Activated CD8-positive, alpha-beta T cell treated with anti-CD3 and anti-CD28 coated beads for 36 hours (primary cell): Measurements from ENCODE around the gene IFI27L1. TPM values are rescaled to one million over a fixed set of nuclear protein-coding genes. Genes with fewer than 3 reads are reported as not detected.

ENCODE experiments used
- ATAC-seq: fragments of 200-7000 bp; cut with Tn5 transposase; one replicate; pipeline ENCODE4 v1.10.0; 2021; ENCODE audit warnings: mild to moderate bottlenecking, moderate library complexity
- CTCF ChIA-PET: fragments of 350-600 bp; sonication (Branson Sonifier 250); formaldehyde crosslinking; loops from one replicate; lab custom pipeline; 2021; ENCODE audit warnings: antibody characterized with exemption; lab: Charles Lee
- POLR2A ChIA-PET: fragments of 350-600 bp; sonication (Branson Sonifier 250); formaldehyde crosslinking; loops from one replicate; lab custom pipeline; 2021; ENCODE audit warnings: antibody characterized with exemption; lab: Charles Lee
- DNase-seq: peaks from one replicate; pipeline ENCODE4 v3.0.0-alpha.2; 2020
- H3K27ac Mint-ChIP-seq: one replicate; pipeline ENCODE4 v1.8.0; 2021; ENCODE audit warnings: mild to moderate bottlenecking, mixed read lengths
- H3K27me3 Mint-ChIP-seq: one replicate; pipeline ENCODE4 v1.8.0; 2021; ENCODE audit warnings: mixed read lengths
- H3K36me3 Mint-ChIP-seq: one replicate; pipeline ENCODE4 v1.8.0; 2021; ENCODE audit warnings: low read depth, mixed read lengths
- H3K4me1 Mint-ChIP-seq: one replicate; pipeline ENCODE4 v1.8.0; 2021; ENCODE audit warnings: low read depth, mixed read lengths
- H3K4me3 Mint-ChIP-seq: one replicate; pipeline ENCODE4 v1.8.0; 2021; ENCODE audit warnings: mild to moderate bottlenecking, moderate library complexity, mixed read lengths
- H3K9me3 Mint-ChIP-seq: one replicate; pipeline ENCODE4 v1.8.0; 2021; ENCODE audit warnings: mixed read lengths
- intact Hi-C: fragments of 100-400 bp; cut with micrococcal nuclease; formaldehyde crosslinking; loops from one replicate; pipeline ENCODE4 v1.10.0; 2022
- total RNA-seq, 2 experiments: library from RNA; stranded (reverse); gene quantifications; one replicate each; pipeline ENCODE4 v1.2.3, GENCODE V29; 2021
- TF ChIP-seq, protein P1 (sequence below): fragments of 200-600 bp; IDR thresholded peaks from one replicate; pipeline ENCODE4 v1.8.0; 2022; ENCODE audit warnings: antibody characterized with exemption, mild to moderate bottlenecking

Gene IFI27L1
- total RNA-seq, 2 experiments from 2014 or later = 21.9 to 23.3 TPM

DNA sequence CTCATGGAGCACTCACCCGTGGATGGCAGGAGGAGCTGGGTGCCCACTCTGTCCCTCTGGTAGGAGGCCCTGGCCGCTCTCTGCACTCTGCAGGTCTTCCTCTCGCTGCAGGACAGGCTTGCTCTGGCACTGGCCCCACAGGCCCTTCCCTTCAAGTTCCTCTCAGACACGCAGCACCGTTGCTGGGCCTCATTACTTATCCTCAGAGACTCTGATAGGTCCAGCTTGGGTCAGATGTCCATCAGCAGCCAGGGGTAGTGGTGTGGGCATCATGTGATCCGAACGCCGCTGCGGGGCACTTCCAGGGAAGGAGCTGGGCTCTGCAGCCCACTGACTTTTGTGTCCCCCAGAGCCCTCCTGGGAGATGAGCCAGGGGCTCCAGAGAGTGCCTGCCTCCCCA is 43.2 kb upstream of the IFI27L1 start:
- peaks cover 4% of the 10 kb centered on the region for H3K4me1 Mint-ChIP-seq
- ATAC-seq (no peak), DNase-seq (no peak)
- no peak overlapping the region for H3K27ac Mint-ChIP-seq
- TF ChIP-seq, protein P1, sequence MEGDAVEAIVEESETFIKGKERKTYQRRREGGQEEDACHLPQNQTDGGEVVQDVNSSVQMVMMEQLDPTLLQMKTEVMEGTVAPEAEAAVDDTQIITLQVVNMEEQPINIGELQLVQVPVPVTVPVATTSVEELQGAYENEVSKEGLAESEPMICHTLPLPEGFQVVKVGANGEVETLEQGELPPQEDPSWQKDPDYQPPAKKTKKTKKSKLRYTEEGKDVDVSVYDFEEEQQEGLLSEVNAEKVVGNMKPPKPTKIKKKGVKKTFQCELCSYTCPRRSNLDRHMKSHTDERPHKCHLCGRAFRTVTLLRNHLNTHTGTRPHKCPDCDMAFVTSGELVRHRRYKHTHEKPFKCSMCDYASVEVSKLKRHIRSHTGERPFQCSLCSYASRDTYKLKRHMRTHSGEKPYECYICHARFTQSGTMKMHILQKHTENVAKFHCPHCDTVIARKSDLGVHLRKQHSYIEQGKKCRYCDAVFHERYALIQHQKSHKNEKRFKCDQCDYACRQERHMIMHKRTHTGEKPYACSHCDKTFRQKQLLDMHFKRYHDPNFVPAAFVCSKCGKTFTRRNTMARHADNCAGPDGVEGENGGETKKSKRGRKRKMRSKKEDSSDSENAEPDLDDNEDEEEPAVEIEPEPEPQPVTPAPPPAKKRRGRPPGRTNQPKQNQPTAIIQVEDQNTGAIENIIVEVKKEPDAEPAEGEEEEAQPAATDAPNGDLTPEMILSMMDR = no peak
- intact Hi-C loops = no loop called here
- H3K4me3 Mint-ChIP-seq = no peak overlapping the region
- H3K27me3 Mint-ChIP-seq = no peaks in the 10 kb centered on the region
- POLR2A ChIA-PET = interaction anchor here (0.8 to 0.9 kb wide), 2 partner anchors 16 to 43 kb away, joined by 3 read pairs; partner anchors contain the start of genes DDX24 and IFI27L1
- no peaks in the 10 kb centered on the region for H3K9me3 Mint-ChIP-seq
- no peaks in the 10 kb centered on the region for H3K36me3 Mint-ChIP-seq
- CTCF ChIA-PET = interaction anchor here (0.9 to 7.5 kb wide), 9 partner anchors 10 to 143 kb away, joined by 3 to 72 read pairs (median 4); partner anchors contain the start of gene IFI27L2

DNA sequence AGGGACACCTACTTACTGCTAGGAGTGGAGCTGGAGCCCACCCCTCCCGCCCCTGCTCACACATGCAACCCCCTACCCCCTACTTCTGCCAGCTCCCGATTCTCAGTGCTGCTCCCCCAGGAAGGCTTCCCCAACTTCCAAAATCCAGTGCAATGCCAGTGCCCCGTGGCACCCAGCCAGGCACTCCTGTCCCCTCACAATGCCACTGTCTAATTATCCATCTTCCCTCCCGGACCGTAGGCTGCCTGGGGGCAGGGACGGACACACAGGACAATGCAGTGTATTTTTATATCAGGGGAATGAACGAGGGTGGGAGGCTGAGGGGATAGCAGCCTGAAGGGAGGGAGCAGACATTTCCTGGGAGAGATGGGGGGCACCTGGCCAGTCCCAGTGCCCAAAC is 42.6 kb upstream of the IFI27L1 start:
- Mint-ChIP-seq H3K27ac (no peak overlapping the region), H3K27me3 (no peaks in the 10 kb centered on the region), H3K9me3 (no peaks in the 10 kb centered on the region), H3K36me3 (no peaks in the 10 kb centered on the region), H3K4me3 (no peak overlapping the region), H3K4me1 (peaks cover 4% of the 10 kb centered on the region)
- intact Hi-C loops = no loop called here
- ChIA-PET CTCF (interaction anchor here (0.9 to 7.5 kb wide), 7 partner anchors 10 to 99 kb away, joined by 3 to 72 read pairs (median 4); partner anchors contain the start of gene IFI27L2), POLR2A (interaction anchor here (0.8 kb wide), 1 partner anchor 15 kb away, joined by 3 read pairs; no protein-coding TSS in a partner anchor)
- TF ChIP-seq, protein P1 = no peak
- DNase-seq (no peak), ATAC-seq (no peak)

DNA sequence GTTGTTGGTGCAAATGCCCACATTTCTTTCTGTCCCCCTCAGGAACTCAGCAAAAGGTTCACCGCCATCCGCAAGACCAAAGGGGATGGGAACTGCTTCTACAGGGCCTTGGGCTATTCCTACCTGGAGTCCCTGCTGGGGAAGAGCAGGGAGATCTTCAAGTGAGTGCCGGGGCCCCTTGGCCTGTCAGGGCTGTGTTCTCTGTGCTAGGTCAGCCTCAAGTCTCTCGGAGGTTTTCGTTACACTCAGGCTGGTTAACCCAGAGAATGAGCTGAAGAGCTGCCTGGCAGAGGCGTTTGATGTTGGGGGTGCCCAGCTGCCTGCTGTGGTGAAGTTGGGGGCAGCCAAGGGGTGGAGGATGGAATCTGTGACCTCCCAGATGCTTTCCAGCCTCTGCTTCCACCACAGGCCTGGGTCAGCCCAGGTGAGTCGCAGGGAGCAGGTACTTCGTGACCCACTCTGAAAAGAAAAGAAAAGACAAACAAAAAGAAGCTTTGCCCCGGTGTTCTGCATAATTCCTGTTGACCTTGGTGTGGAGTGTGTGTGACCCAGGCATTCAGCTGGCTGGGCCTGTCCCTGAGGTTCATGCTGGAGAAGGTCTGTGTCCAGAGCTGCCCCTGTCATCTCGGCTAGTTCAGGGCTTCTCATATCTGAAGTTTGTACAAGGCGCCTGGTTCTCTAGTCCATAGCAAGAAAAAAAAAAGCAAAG is 42.0 kb upstream of the IFI27L1 start:
- Mint-ChIP-seq H3K4me3 (no peak overlapping the region), H3K27ac (no peak overlapping the region), H3K9me3 (no peaks in the 10 kb centered on the region), H3K27me3 (no peaks in the 10 kb centered on the region), H3K4me1 (peaks cover 4% of the 10 kb centered on the region), H3K36me3 (no peaks in the 10 kb centered on the region)
- ATAC-seq = no peak
- intact Hi-C loops = no loop called here
- CTCF ChIA-PET = interaction anchor here (0.9 to 7.5 kb wide), 6 partner anchors 11 to 100 kb away, joined by 3 to 72 read pairs (median 4); partner anchors contain the start of gene IFI27L2
- no peak for DNase-seq
- TF ChIP-seq, protein P1 = no peak
- POLR2A ChIA-PET = interaction anchor here (0.8 kb wide), 1 partner anchor 15 kb away, joined by 3 read pairs; no protein-coding TSS in a partner anchor

DNA sequence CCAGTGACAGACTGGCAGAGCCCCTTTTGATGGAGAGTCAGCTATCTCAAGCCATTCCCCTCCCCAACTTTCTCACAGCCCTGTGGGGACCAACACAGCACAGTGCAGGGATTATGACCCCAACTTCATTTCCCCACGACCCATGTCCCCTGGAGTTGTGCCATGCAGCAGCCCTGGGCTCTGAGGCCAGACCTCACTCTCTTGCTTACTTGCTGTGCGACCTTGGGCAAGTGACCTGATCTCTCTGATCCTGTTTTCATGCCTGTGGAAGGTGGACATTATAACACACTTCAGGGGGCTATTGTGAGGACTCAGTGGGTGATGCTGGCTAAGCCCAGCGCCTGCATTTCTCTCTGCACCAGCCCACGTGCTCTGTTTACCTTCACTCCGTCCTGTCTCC is 40.9 kb upstream of the IFI27L1 start:
- intact Hi-C loops = no loop called here
- Mint-ChIP-seq H3K9me3 (no peaks in the 10 kb centered on the region), H3K36me3 (peaks cover 2% of the 10 kb centered on the region), H3K27ac (no peak overlapping the region), H3K4me3 (no peak overlapping the region), H3K4me1 (peaks cover 4% of the 10 kb centered on the region), H3K27me3 (no peaks in the 10 kb centered on the region)
- CTCF ChIA-PET = interaction anchor here (1.1 to 7.5 kb wide), 3 partner anchors 90 to 101 kb away, joined by 4 to 72 read pairs (median 23); partner anchors contain the start of gene IFI27L2
- TF ChIP-seq, protein P1 = no peak
- POLR2A ChIA-PET = no interaction called here
- no peak for ATAC-seq
- DNase-seq = no peak

DNA sequence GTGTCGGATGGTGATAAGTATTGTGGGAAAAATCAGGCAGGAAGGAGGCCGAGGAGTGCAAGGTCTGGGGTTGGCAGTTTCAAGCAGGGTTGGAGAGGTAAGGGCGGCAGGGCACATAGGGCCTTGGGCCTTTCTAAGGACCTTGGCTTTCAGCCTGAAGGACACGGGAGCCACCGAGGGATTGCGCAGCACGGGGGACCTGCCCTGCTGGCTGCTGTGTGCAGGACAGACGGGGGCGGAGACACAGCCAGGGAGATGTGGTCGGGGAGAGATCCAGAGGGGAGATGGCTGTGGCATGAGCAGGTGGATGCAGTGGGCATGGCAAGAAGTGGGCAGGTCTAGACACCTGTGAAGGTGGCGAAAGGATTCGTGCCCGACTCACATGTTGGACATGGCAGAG is 40.3 kb upstream of the IFI27L1 start:
- ChIA-PET CTCF (interaction anchor here (0.7 kb wide), 1 partner anchor 91 kb away, joined by 3 read pairs; no protein-coding TSS in a partner anchor), POLR2A (no interaction called here)
- H3K4me1 Mint-ChIP-seq = peaks cover 4% of the 10 kb centered on the region
- no peak overlapping the region for H3K27ac Mint-ChIP-seq
- no peaks in the 10 kb centered on the region for H3K27me3 Mint-ChIP-seq
- H3K36me3 Mint-ChIP-seq = peaks cover 7% of the 10 kb centered on the region
- DNase-seq (no peak), ATAC-seq (no peak)
- no peak overlapping the region for H3K4me3 Mint-ChIP-seq
- H3K9me3 Mint-ChIP-seq = no peaks in the 10 kb centered on the region
- intact Hi-C loops = no loop called here
- TF ChIP-seq, protein P1 = no peak
